GM21526 (cell line): ENCODE results near the gene ACOT13.
"Not testable (repeated sequence)": the region's sequence is repeated elsewhere in the genome, so short reads cannot be mapped to it uniquely, and the experiment has no call there.

Source experiments
- ATAC-seq: cut with Tn5 transposase; IDR thresholded peaks from one replicate; pipeline ENCODE4 v1.9.1; 2021; ENCODE audit warnings: moderate library complexity; ENCODE audit not compliant: unreplicated experiment, low FRiP score

Gene ACOT13

GRCh38 chr6:24660105-24660504, 6.8 kb upstream of the ACOT13 start:
- ATAC-seq = no peak

- ATAC-seq = not testable (repeated sequence)
Observed at GRCh38 chr6:24661759-24662158, 5.1 kb upstream of the ACOT13 start.

GRCh38 chr6:24662236-24662635, 4.6 kb upstream of the ACOT13 start:
- no peak for ATAC-seq

GRCh38 chr6:24663189-24663588, 3.7 kb upstream of the ACOT13 start:
- no peak for ATAC-seq

- ATAC-seq = no peak
Observed at GRCh38 chr6:24664046-24664987, 2.6 kb upstream of the ACOT13 start.

GRCh38 chr6:24666097-24666640, 708 bp upstream of the ACOT13 start:
- ATAC-seq = peak; percentile 41

GRCh38 chr6:24667378-24667803, 514 bp downstream of the ACOT13 start:
- peak; percentile 2 for ATAC-seq

GRCh38 chr6:24668066-24668996, 1.5 kb downstream of the ACOT13 start:
- not testable (repeated sequence) for ATAC-seq

GRCh38 chr6:24668997-24669361, 2.1 kb downstream of the ACOT13 start:
- ATAC-seq = no peak

- ATAC-seq = not testable (repeated sequence)
Observed at GRCh38 chr6:24670492-24670891, 3.6 kb downstream of the ACOT13 start.

- not testable (repeated sequence) for ATAC-seq
Observed at GRCh38 chr6:24671077-24671476, 4.2 kb downstream of the ACOT13 start.

- no peak for ATAC-seq
Observed at GRCh38 chr6:24672620-24673182, 5.8 kb downstream of the ACOT13 start.

- no peak for ATAC-seq
Observed at GRCh38 chr6:24673625-24674024, 6.7 kb downstream of the ACOT13 start.

- ATAC-seq = not testable (repeated sequence)
Observed at GRCh38 chr6:24678792-24679352, 12.0 kb downstream of the ACOT13 start.

GRCh38 chr6:24680582-24680981, 13.7 kb downstream of the ACOT13 start:
- ATAC-seq = no peak

- ATAC-seq = no peak
Observed at GRCh38 chr6:24683297-24684296, 16.7 kb downstream of the ACOT13 start.

GRCh38 chr6:24686408-24686807, 19.5 kb downstream of the ACOT13 start:
- no peak for ATAC-seq

- no peak for ATAC-seq
Observed at GRCh38 chr6:24686946-24687345, 20.1 kb downstream of the ACOT13 start.

- no peak for ATAC-seq
Observed at GRCh38 chr6:24689964-24690363, 23.1 kb downstream of the ACOT13 start.
